Stimulated activated CD4-positive, alpha-beta T cell treated with anti-CD3 and anti-CD28 coated beads, Interleukin-15, amount 100 ng/mL, for 1 hour (primary cell): Measurements from ENCODE around the gene FXYD4.
"Not testable (repeated sequence)": the region's sequence is repeated elsewhere in the genome, so short reads cannot be mapped to it uniquely, and the experiment has no call there.

Experiments
- DNase-seq, 2 donors: peaks; one replicate each; pipeline ENCODE4 v3.0.0-alpha.2; 2020; ENCODE audit warnings: low read depth in 1 of 2, low spot score in 1 of 2

Gene FXYD4

GRCh38 chr10:43374194-43374593 is 2.8 kb downstream of the FXYD4 start:
- DNase-seq, result no peak

GRCh38 chr10:43375401-43376020 is 4.1 kb downstream of the FXYD4 start:
- DNase-seq, result no peak

- no peak for DNase-seq
These were observed 4.7 kb downstream of the FXYD4 start for GRCh38 chr10:43376046-43376635.

GRCh38 chr10:43376828-43377423 is 5.5 kb downstream of the FXYD4 start:
- no peak for DNase-seq

GRCh38 chr10:43377424-43377883 is 6.0 kb downstream of the FXYD4 start:
- DNase-seq, result no peak

GRCh38 chr10:43380610-43381222 is 9.3 kb downstream of the FXYD4 start:
- DNase-seq, result no peak

- no peak for DNase-seq
These were observed 12.0 kb downstream of the FXYD4 start for GRCh38 chr10:43383204-43383971.

GRCh38 chr10:43384252-43385221 is 13.1 kb downstream of the FXYD4 start:
- DNase-seq, result no peak

- no peak for DNase-seq
These were observed 14.1 kb downstream of the FXYD4 start for GRCh38 chr10:43385412-43386004.

- no peak for DNase-seq
These were observed 15.1 kb downstream of the FXYD4 start for GRCh38 chr10:43386549-43386948.

GRCh38 chr10:43386981-43387677 is 15.7 kb downstream of the FXYD4 start:
- DNase-seq, result no peak

- DNase-seq, result no peak
These were observed 16.2 kb downstream of the FXYD4 start for GRCh38 chr10:43387678-43388032.

GRCh38 chr10:43389867-43390266 is 18.4 kb downstream of the FXYD4 start:
- no peak for DNase-seq

- no peak for DNase-seq
These were observed 18.9 kb downstream of the FXYD4 start for GRCh38 chr10:43390333-43390732.

- DNase-seq, result no peak
These were observed 19.3 kb downstream of the FXYD4 start for GRCh38 chr10:43390759-43391158.

GRCh38 chr10:43391496-43391895 is 20.1 kb downstream of the FXYD4 start:
- DNase-seq, result no peak

- no peak for DNase-seq
These were observed 21.3 kb downstream of the FXYD4 start for GRCh38 chr10:43392748-43393147.

GRCh38 chr10:43393186-43393585 is 21.8 kb downstream of the FXYD4 start:
- DNase-seq, result not testable (repeated sequence)

- no peak for DNase-seq
These were observed 22.3 kb downstream of the FXYD4 start for GRCh38 chr10:43393606-43394360.
